ENCODE measurements around the gene POU5F1. TPM values are rescaled to one million over a fixed set of nuclear protein-coding genes. Genes with fewer than 3 reads are reported as not detected.
"Not testable (repeated sequence)": the region's sequence is repeated elsewhere in the genome, so short reads cannot be mapped to it uniquely, and the experiment has no call there.

The POU5F1 gene
- total and polyA plus RNA-seq, 2 of the 4 experiments (the other 2 are of a cell fraction) = not detected

DNA sequence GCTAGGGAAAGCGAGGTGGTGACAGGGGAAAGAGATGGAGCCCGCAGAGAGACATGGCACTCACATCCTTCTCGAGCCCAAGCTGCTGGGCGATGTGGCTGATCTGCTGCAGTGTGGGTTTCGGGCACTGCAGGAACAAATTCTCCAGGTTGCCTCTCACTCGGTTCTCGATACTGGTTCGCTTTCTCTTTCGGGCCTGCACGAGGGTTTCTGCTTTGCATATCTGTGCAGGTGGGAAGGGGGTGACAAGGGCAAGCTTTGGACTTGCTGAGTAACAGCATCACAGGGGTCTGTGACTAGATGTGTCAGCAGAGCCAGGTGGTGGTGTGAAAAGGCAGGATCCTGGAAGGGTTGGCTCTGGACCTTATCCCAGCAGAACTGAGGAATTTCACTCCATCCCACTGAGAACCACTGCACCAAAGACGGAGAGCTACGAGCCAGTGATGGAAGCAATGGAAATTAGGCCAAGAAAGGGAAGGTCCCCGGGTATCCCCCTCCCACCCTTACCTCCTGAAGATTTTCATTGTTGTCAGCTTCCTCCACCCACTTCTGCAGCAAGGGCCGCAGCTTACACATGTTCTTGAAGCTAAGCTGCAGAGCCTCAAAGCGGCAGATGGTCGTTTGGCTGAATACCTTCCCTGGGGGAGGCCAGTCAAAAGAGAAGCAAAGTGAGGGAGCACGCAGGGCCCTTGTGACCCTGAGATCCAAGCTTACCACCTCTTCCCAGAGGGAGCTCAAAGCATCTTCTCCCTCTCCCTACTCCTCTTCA lies 5.2 kb downstream of the POU5F1 start:
- H3K14ac ChIP-seq (replicated peaks; ENCODE audit: low read depth, low read length); H3K36me3 ChIP-seq (ENCODE audit: control insufficient read depth, insufficient read depth, low read length); H3K9ac ChIP-seq (ENCODE audit: low read depth, low read length); H4K91ac ChIP-seq (ENCODE audit: insufficient read depth, low read depth, low read length); DNase-seq; H3K27me3 ChIP-seq (ENCODE audit: control insufficient read depth, insufficient read depth, low read length); H3K56ac ChIP-seq (ENCODE audit: extremely low read depth, insufficient read depth, low read length); H3K9me3 ChIP-seq (ENCODE audit: control insufficient read depth, insufficient read depth, low read length); H3K9me1 ChIP-seq (ENCODE audit: insufficient read depth, low read length); H2BK20ac ChIP-seq (ENCODE audit: low read depth, low read length); H4K5ac ChIP-seq (ENCODE audit: low read depth, low read length); H4K8ac ChIP-seq (ENCODE audit: low read depth in 2 of 2, low read length in 2 of 2); dilution Hi-C loops (cut with HindIII; ENCODE audit: low sequenced_read_pairs, unreplicated experiment); H2BK15ac ChIP-seq (ENCODE audit: low read depth, low read length); H2BK120ac ChIP-seq (ENCODE audit: low read depth, low read length); intact Hi-C loops (cut with micrococcal nuclease); in situ Hi-C loops (cut with MboI; ENCODE audit: low sequenced_read_pairs); H3K27ac ChIP-seq (ENCODE audit: insufficient read depth, low read length); H2AK5ac ChIP-seq (ENCODE audit: low read depth, low read length); H2BK5ac ChIP-seq (ENCODE audit: low read depth, low read length, poor library complexity, severe bottlenecking); H3K4me1 ChIP-seq (ENCODE audit: control insufficient read depth, insufficient read depth, low read length); H4K20me1 ChIP-seq (ENCODE audit: insufficient read depth, low read length); ATAC-seq (ENCODE audit: low read depth); H3K4me2 ChIP-seq (ENCODE audit: low read depth, low read length); H3K23ac ChIP-seq (ENCODE audit: low read depth, low read length); H2AFZ ChIP-seq (replicated peaks; ENCODE audit: low read length, poor library complexity); H2AK9ac ChIP-seq (replicated peaks; ENCODE audit: low read depth, low read length, poor library complexity); POLR2A ChIA-PET (ENCODE audit: unreplicated experiment); H3K4me3 ChIP-seq (ENCODE audit: insufficient read depth, low read depth, low read length); BruUV-seq (replicated peaks); H3K4ac ChIP-seq (ENCODE audit: low read depth, low read length); H3K18ac ChIP-seq (ENCODE audit: low read depth, low read length): not testable (repeated sequence)
- peaks cover under 1 to 20% of the 10 kb centered on the region in 2 experiments; a peak in 3 of 4 replicates for H3K79me1 ChIP-seq (ENCODE audit: low read depth in 1 of 2, low read length in 2 of 2)
- CTCF ChIA-PET = interaction anchor here (1.1 kb wide), 1 partner anchor 21 kb away, joined by 3 read pairs; no protein-coding TSS in a partner anchor
- 100% methylated on average over 2 of the region's 17 CpGs; no CpG with 5 or more reads in 1 of the 2 experiments for WGBS, 2 experiments (ENCODE audit: extremely low coverage in 2 of 2, insufficient read length in 1 of 2)

GRCh38 chr6:31164475-31165063 lies 5.9 kb downstream of the POU5F1 start:
- H2AK5ac ChIP-seq (ENCODE audit: low read depth, low read length); H4K20me1 ChIP-seq (ENCODE audit: insufficient read depth, low read length); H3K14ac ChIP-seq (replicated peaks; ENCODE audit: low read depth, low read length); H4K91ac ChIP-seq (ENCODE audit: insufficient read depth, low read depth, low read length); H2BK20ac ChIP-seq (ENCODE audit: low read depth, low read length); H3K4ac ChIP-seq (ENCODE audit: low read depth, low read length); H3K4me1 ChIP-seq (ENCODE audit: control insufficient read depth, insufficient read depth, low read length); H3K23ac ChIP-seq (ENCODE audit: low read depth, low read length); POLR2A ChIA-PET (ENCODE audit: unreplicated experiment); H4K5ac ChIP-seq (ENCODE audit: low read depth, low read length); H3K4me2 ChIP-seq (ENCODE audit: low read depth, low read length); H2BK15ac ChIP-seq (ENCODE audit: low read depth, low read length); H2BK5ac ChIP-seq (ENCODE audit: low read depth, low read length, poor library complexity, severe bottlenecking); dilution Hi-C loops (cut with HindIII; ENCODE audit: low sequenced_read_pairs, unreplicated experiment); H3K4me3 ChIP-seq (ENCODE audit: insufficient read depth, low read depth, low read length); H3K36me3 ChIP-seq (ENCODE audit: control insufficient read depth, insufficient read depth, low read length); H2AFZ ChIP-seq (replicated peaks; ENCODE audit: low read length, poor library complexity); H3K27me3 ChIP-seq (ENCODE audit: control insufficient read depth, insufficient read depth, low read length); BruUV-seq (replicated peaks); DNase-seq; H2AK9ac ChIP-seq (replicated peaks; ENCODE audit: low read depth, low read length, poor library complexity); H3K56ac ChIP-seq (ENCODE audit: extremely low read depth, insufficient read depth, low read length); ATAC-seq (ENCODE audit: low read depth); H4K8ac ChIP-seq (ENCODE audit: low read depth in 2 of 2, low read length in 2 of 2); H3K27ac ChIP-seq (ENCODE audit: insufficient read depth, low read length); H3K9me1 ChIP-seq (ENCODE audit: insufficient read depth, low read length); H3K9ac ChIP-seq (ENCODE audit: low read depth, low read length); intact Hi-C loops (cut with micrococcal nuclease); H3K9me3 ChIP-seq (ENCODE audit: control insufficient read depth, insufficient read depth, low read length); H2BK120ac ChIP-seq (ENCODE audit: low read depth, low read length); in situ Hi-C loops (cut with MboI; ENCODE audit: low sequenced_read_pairs); H3K18ac ChIP-seq (ENCODE audit: low read depth, low read length): not testable (repeated sequence)
- H3K79me1 ChIP-seq (ENCODE audit: low read depth in 1 of 2, low read length in 2 of 2) = peaks cover 7 to 27% of the 10 kb centered on the region in 2 experiments
- no CpG with 5 or more reads among the region's 9 CpGs for WGBS, 2 experiments (ENCODE audit: extremely low coverage in 2 of 2, insufficient read length in 1 of 2)
- CTCF ChIA-PET = interaction anchor here (1.1 kb wide), 1 partner anchor 21 kb away, joined by 3 read pairs; no protein-coding TSS in a partner anchor
